HG02798 (cell line): ENCODE data around the gene IFIT2.
"Not testable (repeated sequence)": the region's sequence is repeated elsewhere in the genome, so short reads cannot be mapped to it uniquely, and the experiment has no call there.

Experiments
- ATAC-seq: cut with Tn5 transposase; IDR thresholded peaks from one replicate; pipeline ENCODE4 v1.9.1; 2021; ENCODE audit warnings: mild to moderate bottlenecking; ENCODE audit not compliant: unreplicated experiment, poor library complexity

The IFIT2 gene

DNA sequence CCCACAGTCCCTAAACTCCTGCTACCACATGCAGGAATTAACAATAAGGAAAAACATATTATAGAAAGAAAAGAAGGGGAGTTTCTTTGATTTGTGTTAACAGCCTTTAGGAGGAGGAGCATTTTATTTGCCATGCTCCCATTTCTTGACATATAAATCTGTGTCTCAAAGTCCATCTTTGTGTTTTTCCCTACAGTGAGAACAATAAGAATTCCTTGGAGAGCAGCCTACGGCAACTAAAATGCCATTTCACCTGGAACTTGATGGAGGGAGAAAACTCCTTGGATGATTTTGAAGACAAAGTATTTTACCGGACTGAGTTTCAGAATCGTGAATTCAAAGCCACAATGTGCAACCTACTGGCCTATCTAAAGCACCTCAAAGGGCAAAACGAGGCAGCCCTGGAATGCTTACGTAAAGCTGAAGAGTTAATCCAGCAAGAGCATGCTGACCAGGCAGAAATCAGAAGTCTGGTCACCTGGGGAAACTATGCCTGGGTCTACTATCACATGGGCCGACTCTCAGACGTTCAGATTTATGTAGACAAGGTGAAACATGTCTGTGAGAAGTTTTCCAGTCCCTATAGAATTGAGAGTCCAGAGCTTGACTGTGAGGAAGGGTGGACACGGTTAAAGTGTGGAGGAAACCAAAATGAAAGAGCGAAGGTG lies 4.1 kb downstream of the IFIT2 start:
- no peak for ATAC-seq

- no peak for ATAC-seq
Measured at GRCh38 chr10:89306434-89307268, 4.8 kb downstream of the IFIT2 start.

DNA sequence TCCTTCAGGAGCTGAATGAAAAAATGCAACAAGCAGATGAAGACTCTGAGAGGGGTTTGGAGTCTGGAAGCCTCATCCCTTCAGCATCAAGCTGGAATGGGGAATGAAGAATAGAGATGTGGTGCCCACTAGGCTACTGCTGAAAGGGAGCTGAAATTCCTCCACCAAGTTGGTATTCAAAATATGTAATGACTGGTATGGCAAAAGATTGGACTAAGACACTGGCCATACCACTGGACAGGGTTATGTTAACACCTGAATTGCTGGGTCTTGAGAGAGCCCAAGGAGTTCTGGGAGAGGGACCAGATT lies 5.4 kb downstream of the IFIT2 start:
- ATAC-seq, result no peak

GRCh38 chr10:89308266-89308665 lies 6.4 kb downstream of the IFIT2 start:
- no peak for ATAC-seq

- ATAC-seq, result no peak
Measured at GRCh38 chr10:89308736-89309135, 6.9 kb downstream of the IFIT2 start.

- no peak for ATAC-seq
Measured at GRCh38 chr10:89309156-89310055, 7.6 kb downstream of the IFIT2 start.

GRCh38 chr10:89310056-89310893 lies 8.4 kb downstream of the IFIT2 start:
- no peak for ATAC-seq

DNA sequence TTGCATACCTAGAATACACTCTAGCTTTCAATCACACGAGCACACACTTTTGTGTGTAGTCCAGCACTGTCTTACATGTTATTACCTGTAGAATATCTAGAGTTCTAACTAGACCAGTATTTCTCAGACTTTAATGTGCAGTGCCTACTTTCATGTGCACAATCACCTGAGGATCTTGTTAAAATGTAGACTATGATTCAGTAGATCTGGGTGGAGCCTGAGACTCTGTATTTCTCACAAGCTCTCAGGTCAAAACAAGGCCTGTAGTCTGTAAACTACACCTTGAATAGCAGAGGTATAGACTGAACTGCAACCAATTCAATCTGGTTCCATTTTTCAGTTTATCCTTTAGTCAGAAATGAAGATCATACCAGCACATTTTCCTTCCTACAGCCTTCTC lies 11.1 kb downstream of the IFIT2 start:
- ATAC-seq, result no peak

- ATAC-seq, result no peak
Measured at GRCh38 chr10:89314676-89315075, 12.8 kb downstream of the IFIT2 start.

DNA sequence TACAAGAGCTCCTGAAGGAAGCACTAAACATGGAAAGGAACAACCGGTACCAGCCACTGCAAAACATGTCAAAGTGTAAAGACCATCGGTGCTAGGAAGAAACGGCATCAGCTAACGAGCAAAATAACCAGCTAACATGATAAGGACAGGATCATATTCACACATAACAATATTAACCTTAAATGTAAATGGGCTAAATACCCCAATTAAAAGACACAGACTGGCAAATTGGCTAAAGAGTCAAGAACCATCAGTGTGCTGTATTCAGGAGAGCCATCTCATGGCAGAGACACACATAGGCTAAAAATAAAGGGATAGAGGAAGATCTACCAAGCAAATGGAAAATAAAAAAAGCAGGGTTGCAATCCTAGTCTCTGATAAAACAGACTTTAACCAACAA lies 16.2 kb downstream of the IFIT2 start:
- ATAC-seq, result not testable (repeated sequence)

DNA sequence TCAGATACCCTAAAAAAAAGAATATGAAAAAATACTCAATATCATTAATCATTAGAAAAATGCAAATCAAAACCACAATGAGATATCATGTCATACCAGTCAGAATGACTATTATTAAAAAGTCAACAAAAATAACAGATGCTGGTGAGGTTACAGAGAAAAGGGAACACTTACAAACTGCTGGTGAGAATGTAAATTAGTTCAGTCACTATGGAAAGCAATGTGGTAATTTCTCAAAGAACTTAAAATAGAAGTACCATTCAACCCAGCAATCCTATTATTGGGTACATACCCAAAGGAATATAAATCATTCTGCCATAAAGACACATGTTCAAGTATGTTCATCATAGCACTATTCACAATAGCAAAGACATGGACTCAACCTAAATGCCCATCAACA lies 23.2 kb downstream of the IFIT2 start:
- ATAC-seq, result not testable (repeated sequence)

GRCh38 chr10:89325856-89326255 lies 24.0 kb downstream of the IFIT2 start:
- not testable (repeated sequence) for ATAC-seq

- ATAC-seq, result no peak
Measured at GRCh38 chr10:89327803-89328441, 26.1 kb downstream of the IFIT2 start, which contains the start of gene IFIT3. Gene IFIT3 (plus strand): TSS chr10:89327997. CDS start chr10:89328074, 77 bp downstream.

- ATAC-seq, result no peak
Measured at GRCh38 chr10:89329151-89329550, 27.3 kb downstream of the IFIT2 start.

DNA sequence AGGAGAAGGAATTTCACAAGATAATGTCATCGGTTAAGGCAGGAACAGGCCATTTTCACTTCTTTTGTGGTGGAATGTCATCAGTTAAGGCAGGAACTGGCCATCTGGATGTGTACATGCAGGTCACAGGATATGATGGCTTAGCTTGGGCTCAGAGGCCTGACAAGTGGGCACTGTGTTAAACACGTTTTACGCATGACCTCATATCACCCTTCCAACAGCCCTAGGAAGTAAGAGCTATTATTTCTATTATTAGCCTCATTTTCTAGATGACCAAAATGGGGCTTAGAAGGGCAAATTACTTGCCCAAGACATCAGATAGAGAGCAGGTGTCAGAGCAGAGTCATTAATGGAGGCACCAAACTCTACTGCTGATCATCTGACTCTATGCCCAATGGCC lies 28.2 kb downstream of the IFIT2 start:
- not testable (repeated sequence) for ATAC-seq

- no peak for ATAC-seq
Measured at GRCh38 chr10:89330537-89331212, 28.8 kb downstream of the IFIT2 start.

GRCh38 chr10:89331487-89332122 lies 29.8 kb downstream of the IFIT2 start:
- ATAC-seq, result not testable (repeated sequence)

- ATAC-seq, result peak; percentile 40
Measured at GRCh38 chr10:89332123-89332633, 30.3 kb downstream of the IFIT2 start.
